ENCODE results near the gene KCNH8.

KCNH8 gene

DNA sequence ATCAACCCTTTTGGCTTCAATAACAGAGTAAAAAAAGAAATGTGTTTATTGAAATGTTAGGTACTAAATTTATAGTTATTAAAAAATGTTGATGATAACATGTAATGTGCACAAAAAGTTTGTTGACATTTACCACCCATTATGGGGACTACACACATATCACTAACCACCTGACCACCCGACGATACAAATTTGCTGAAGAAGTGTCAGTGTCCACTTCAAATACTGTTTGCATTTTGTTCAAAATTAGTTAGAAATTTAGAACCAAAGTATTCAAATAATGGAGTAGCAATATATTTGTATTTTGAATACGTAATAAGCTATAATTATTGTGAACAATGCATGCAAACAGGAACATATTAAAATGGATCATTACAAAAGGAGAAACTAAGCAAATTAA lies 54.4 kb downstream of the KCNH8 start:
- no peak for DNase-seq (ENCODE audit: low read depth)
- H3K4me3 ChIP-seq (ENCODE audit: low read length): no peak overlapping the region
- TF ChIP-seq, protein P1, sequence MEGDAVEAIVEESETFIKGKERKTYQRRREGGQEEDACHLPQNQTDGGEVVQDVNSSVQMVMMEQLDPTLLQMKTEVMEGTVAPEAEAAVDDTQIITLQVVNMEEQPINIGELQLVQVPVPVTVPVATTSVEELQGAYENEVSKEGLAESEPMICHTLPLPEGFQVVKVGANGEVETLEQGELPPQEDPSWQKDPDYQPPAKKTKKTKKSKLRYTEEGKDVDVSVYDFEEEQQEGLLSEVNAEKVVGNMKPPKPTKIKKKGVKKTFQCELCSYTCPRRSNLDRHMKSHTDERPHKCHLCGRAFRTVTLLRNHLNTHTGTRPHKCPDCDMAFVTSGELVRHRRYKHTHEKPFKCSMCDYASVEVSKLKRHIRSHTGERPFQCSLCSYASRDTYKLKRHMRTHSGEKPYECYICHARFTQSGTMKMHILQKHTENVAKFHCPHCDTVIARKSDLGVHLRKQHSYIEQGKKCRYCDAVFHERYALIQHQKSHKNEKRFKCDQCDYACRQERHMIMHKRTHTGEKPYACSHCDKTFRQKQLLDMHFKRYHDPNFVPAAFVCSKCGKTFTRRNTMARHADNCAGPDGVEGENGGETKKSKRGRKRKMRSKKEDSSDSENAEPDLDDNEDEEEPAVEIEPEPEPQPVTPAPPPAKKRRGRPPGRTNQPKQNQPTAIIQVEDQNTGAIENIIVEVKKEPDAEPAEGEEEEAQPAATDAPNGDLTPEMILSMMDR (IDR thresholded peaks at IDR 0.05; ENCODE audit: insufficient read depth, low read depth, low read length, missing control alignments): no peak

DNA sequence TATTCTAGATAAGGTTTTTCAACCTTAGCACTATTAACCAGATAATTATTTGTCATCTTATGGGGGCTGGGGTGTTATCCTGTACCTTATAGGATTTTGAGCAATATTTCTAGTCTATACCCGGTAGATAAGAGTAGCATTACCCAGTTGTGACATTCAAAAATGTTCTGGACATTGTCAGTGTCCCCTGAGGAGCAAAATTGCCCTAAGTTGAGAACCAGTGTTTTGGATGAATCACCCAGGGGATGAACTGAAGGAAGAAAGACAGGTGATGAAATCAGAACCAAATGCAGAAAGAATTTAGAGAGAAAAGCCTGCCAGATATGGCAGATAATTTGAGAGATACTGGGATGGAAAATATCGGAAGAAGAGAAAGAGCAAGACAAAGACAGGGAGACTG lies 58.2 kb downstream of the KCNH8 start:
- H3K4me3 ChIP-seq (ENCODE audit: low read length): no peak overlapping the region
- TF ChIP-seq, protein P1 (IDR thresholded peaks at IDR 0.05; ENCODE audit: insufficient read depth, low read depth, low read length, missing control alignments): no peak
- no peak for DNase-seq (ENCODE audit: low read depth)

DNA sequence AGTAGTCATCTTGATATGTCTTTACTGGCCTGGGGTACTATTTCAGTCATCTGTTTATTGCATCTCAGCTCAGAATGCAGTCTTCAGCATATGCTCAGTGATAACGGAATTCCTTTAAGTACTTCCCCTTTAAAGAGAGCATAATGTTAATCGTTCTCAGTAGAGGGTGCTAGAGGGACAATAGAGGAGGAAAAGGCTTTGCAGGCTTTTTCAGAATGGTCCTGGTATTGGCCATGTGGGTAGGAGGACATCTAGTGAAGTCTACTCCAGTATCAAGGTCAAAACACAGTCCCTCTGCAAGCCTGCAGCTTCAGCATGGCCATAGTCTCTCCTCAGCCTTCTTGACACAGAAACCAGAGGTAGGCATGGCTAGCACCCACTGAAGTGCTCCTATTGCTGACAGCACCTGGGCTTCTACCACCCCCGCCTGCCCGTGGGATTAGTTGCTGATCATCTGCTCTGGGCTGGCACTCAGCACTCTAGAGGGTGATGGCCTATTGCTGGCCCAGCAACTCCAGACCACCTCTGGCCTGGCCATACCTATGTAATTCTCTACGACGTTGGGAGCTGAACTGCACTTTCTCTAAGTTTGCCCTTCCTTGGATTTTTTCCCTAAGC lies 65.4 kb downstream of the KCNH8 start:
- no peak overlapping the region for H3K4me3 ChIP-seq (ENCODE audit: low read length)
- DNase-seq (ENCODE audit: low read depth): no peak
- TF ChIP-seq, protein P1 (IDR thresholded peaks at IDR 0.05; ENCODE audit: insufficient read depth, low read depth, low read length, missing control alignments): no peak

DNA sequence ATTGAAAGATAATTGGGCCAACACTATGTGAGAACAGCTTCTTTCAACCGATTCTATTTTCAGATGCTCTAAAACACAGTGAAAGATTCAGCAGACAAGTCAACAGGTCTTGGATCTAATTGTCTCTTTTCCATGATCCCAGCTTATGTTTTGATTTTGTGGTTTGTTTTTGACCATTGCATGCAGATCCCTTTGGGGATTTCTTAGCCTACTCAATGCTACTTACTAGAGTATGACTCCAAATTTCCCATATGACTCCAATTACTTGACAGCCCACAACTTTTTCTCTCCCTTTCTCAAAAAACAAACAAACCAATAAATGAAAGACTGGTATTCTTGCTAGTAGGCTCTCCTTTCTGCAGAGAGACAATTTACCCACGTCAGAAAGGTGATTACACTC lies 67.1 kb downstream of the KCNH8 start:
- TF ChIP-seq, protein P1 (IDR thresholded peaks at IDR 0.05; ENCODE audit: insufficient read depth, low read depth, low read length, missing control alignments): no peak
- DNase-seq (ENCODE audit: low read depth): no peak
- H3K4me3 ChIP-seq (ENCODE audit: low read length): no peak overlapping the region

DNA sequence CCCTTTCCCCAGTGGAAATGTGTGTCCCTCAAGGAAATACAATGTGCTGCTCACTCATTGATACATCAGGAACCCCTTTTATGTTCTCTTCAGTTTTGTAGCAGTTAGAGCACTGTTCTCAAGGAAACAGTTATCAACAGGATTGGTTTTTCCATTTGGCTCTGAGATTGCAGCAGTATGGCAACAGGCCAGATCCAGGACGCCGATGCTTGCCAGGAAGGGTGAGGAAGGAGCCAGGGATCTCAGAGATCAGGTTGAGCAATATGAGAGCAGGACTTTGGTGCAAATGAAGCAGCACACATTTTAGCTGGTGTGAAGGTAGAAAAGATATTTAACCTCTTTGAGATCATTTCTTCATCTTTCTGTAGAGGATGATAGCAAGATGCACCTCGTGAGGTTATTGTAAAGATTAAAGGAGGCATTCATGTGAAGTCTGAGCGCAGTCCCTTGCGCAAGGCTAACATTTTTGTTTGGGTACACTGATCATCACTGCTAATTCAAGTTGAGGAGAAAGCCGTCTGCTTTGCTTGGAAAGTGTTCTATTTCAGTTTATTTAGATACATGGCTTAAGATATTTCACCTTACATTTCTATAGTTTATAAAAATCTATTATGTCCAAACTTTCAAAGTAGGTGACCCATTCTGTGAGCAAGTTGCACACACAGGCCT lies 68.5 kb downstream of the KCNH8 start:
- DNase-seq (ENCODE audit: low read depth): no peak
- H3K4me3 ChIP-seq (ENCODE audit: low read length): no peak overlapping the region
- TF ChIP-seq, protein P1 (IDR thresholded peaks at IDR 0.05; ENCODE audit: insufficient read depth, low read depth, low read length, missing control alignments): no peak

DNA sequence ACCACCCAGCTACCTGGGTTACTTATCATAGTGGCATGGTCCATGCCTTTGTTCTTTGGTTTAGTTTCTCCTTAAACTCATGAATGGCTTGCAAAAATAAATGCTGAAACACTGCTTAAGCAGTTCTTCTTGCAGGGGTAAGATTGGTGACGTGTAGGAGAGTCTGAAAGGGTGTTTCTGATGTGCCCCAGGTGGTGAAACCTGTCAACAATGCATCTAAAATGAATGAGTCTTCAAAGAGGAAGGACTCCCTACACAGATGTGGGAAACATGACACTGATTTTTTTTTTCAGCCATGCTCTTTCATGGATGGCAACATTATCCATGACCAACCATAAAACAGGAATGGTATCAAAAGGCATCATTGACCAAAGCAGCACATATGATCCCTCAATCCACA lies 72.0 kb downstream of the KCNH8 start:
- DNase-seq (ENCODE audit: low read depth): no peak
- TF ChIP-seq, protein P1 (IDR thresholded peaks at IDR 0.05; ENCODE audit: insufficient read depth, low read depth, low read length, missing control alignments): no peak
- no peak overlapping the region for H3K4me3 ChIP-seq (ENCODE audit: low read length)

DNA sequence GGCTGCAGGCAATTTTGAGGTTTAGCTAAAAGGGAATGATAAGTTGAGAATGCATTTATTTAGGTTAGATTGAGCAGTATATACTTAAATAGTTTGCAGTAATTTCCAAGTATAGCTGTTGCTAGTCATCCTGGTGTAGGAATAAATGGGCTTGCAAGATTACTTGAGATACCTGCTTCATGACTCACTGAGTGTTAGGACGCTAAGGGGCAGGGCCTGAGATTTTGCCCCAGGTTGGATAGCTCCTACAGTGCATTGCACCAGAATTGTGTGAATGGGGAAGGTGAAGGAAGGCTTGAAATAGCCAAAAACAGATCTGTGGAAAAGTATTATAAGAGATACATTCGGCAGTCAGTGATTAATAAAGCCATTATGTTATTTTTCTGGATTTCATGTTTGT lies 72.8 kb downstream of the KCNH8 start:
- H3K4me3 ChIP-seq (ENCODE audit: low read length): no peak overlapping the region
- DNase-seq (ENCODE audit: low read depth): peak; percentile 63
- TF ChIP-seq, protein P1 (IDR thresholded peaks at IDR 0.05; ENCODE audit: insufficient read depth, low read depth, low read length, missing control alignments): no peak
